H9 (cell line): Measurements from ENCODE around the gene CTAG2. TPM values are rescaled to one million over a fixed set of nuclear protein-coding genes. Genes with fewer than 3 reads are reported as not detected.
"Not testable (repeated sequence)": the region's sequence is repeated elsewhere in the genome, so short reads cannot be mapped to it uniquely, and the experiment has no call there.

Experiments used
- DNase-seq: peaks from one replicate; pipeline ENCODE4 v3.0.0-alpha.2; 2017
- H2AFZ ChIP-seq: one replicate; pipeline ENCODE4 v1.6.1; 2013; ENCODE audit warnings: mild to moderate bottlenecking, low read length, control low read depth, moderate library complexity
- H2AK5ac ChIP-seq: 2 replicates; pipeline ENCODE4 v1.6.1; 2013; ENCODE audit warnings: low read length, control low read depth, mixed read lengths; ENCODE audit not compliant: insufficient read length
- H2BK120ac ChIP-seq: one replicate; pipeline ENCODE4 v1.6.1; 2013; ENCODE audit warnings: low read depth, mild to moderate bottlenecking, low read length, control low read depth, inconsistent platforms; ENCODE audit not compliant: poor library complexity, severe bottlenecking
- H2BK12ac ChIP-seq: 2 replicates; pipeline ENCODE4 v1.6.1; 2013; ENCODE audit warnings: low read length, control low read depth, mixed read lengths, low read depth; ENCODE audit not compliant: insufficient read length
- H2BK15ac ChIP-seq: 2 replicates; pipeline ENCODE4 v1.6.1; 2013; ENCODE audit warnings: low read depth, low read length, control low read depth
- H2BK20ac ChIP-seq: one replicate; pipeline ENCODE4 v1.6.1; 2013; ENCODE audit warnings: low read depth, mild to moderate bottlenecking, low read length, control low read depth, inconsistent platforms; ENCODE audit not compliant: poor library complexity, severe bottlenecking
- H2BK5ac ChIP-seq: 2 replicates; pipeline ENCODE4 v1.6.1; 2013; ENCODE audit warnings: low read length, control low read depth, mixed read lengths; ENCODE audit not compliant: insufficient read length
- H3K14ac ChIP-seq: 2 replicates; pipeline ENCODE4 v1.6.1; 2013; ENCODE audit warnings: low read length, control low read depth; ENCODE audit not compliant: insufficient read depth
- H3K18ac ChIP-seq: 2 replicates; pipeline ENCODE4 v1.6.1; 2013; ENCODE audit warnings: low read depth, mild to moderate bottlenecking, mixed read lengths, low read length, control low read depth; ENCODE audit not compliant: insufficient read length
- H3K23ac ChIP-seq: 2 replicates; pipeline ENCODE4 v1.6.1; 2013; ENCODE audit warnings: low read length, control low read depth, mixed read lengths, low read depth; ENCODE audit not compliant: insufficient read length
- H3K23me2 ChIP-seq: 2 replicates; pipeline ENCODE4 v1.6.1; 2013; ENCODE audit warnings: low read depth, mild to moderate bottlenecking, mixed read lengths, low read length, control low read depth; ENCODE audit not compliant: insufficient read length, poor library complexity, severe bottlenecking
- H3K27ac ChIP-seq: 2 replicates; pipeline ENCODE4 v1.5.1; 2013; ENCODE audit warnings: low read length, control low read depth, mixed read lengths, low read depth; ENCODE audit not compliant: insufficient read length
- H3K27me3 ChIP-seq: 2 replicates; pipeline ENCODE4 v1.6.1; 2013; ENCODE audit warnings: low read length, control low read depth, inconsistent platforms; ENCODE audit not compliant: insufficient read depth
- H3K4ac ChIP-seq: 2 replicates; pipeline ENCODE4 v1.6.1; 2013; ENCODE audit warnings: low read depth, mild to moderate bottlenecking, control low read depth, inconsistent platforms, low read length, moderate library complexity
- H3K4me1 ChIP-seq: 2 replicates; pipeline ENCODE4 v1.6.1; 2013; ENCODE audit warnings: low read length, control low read depth, inconsistent platforms; ENCODE audit not compliant: insufficient read depth
- H3K4me2 ChIP-seq: 2 replicates; pipeline ENCODE4 v1.6.1; 2013; ENCODE audit warnings: low read length, control low read depth, mixed read lengths; ENCODE audit not compliant: insufficient read length, insufficient read depth
- H3K56ac ChIP-seq: 2 replicates; pipeline ENCODE4 v1.6.1; 2013; ENCODE audit warnings: low read depth, mild to moderate bottlenecking, mixed read lengths, low read length, control low read depth; ENCODE audit not compliant: insufficient read length
- H3K79me1 ChIP-seq: 2 replicates; pipeline ENCODE4 v1.6.1; 2013; ENCODE audit warnings: low read depth, mild to moderate bottlenecking, moderate library complexity, low read length, control low read depth, inconsistent platforms; ENCODE audit not compliant: insufficient read depth, poor library complexity, severe bottlenecking
- H3K79me2 ChIP-seq: 2 replicates; pipeline ENCODE4 v1.6.1; 2013; ENCODE audit warnings: low read length, control low read depth, inconsistent platforms; ENCODE audit not compliant: insufficient read depth
- H3K9ac ChIP-seq: 2 replicates; pipeline ENCODE4 v1.6.1; 2013; ENCODE audit warnings: low read length, control low read depth, mixed read lengths; ENCODE audit not compliant: insufficient read length; ENCODE audit errors: extremely low read depth
- H3K9me3 ChIP-seq: one replicate; pipeline ENCODE4 v1.6.1; 2013; ENCODE audit warnings: low read depth, low read length, inconsistent platforms; ENCODE audit not compliant: control insufficient read depth
- H3T11ph ChIP-seq: one replicate; pipeline ENCODE4 v1.6.1; 2013; ENCODE audit warnings: mild to moderate bottlenecking, low read length, control low read depth, inconsistent platforms
- H4K20me1 ChIP-seq: one replicate; pipeline ENCODE4 v1.6.1; 2013; ENCODE audit not compliant: control insufficient read depth, insufficient read length, insufficient read depth
- H4K5ac ChIP-seq: 2 replicates; pipeline ENCODE4 v1.6.1; 2013; ENCODE audit warnings: low read depth, mild to moderate bottlenecking, mixed read lengths, low read length, control low read depth; ENCODE audit not compliant: insufficient read length
- H4K8ac ChIP-seq: replicated peaks from 2 replicates; pipeline ENCODE4 v1.6.1; 2013; ENCODE audit warnings: low read length, control low read depth, mixed read lengths, low read depth; ENCODE audit not compliant: insufficient read length
- H4K91ac ChIP-seq: 2 replicates; pipeline ENCODE4 v1.6.1; 2013; ENCODE audit warnings: low read depth, mild to moderate bottlenecking, moderate library complexity, mixed read lengths, low read length, control low read depth; ENCODE audit not compliant: insufficient read length
- H3K27ac Mint-ChIP-seq, 3 experiments: 2 replicates in 2 of 3; 3 replicates in 1 of 3; pipeline ENCODE4 v1.8.0; 2020 to 2021; ENCODE audit warnings: mixed read lengths in 3 of 3, mild to moderate bottlenecking in 1 of 3, moderate library complexity in 1 of 3
- H3K27me3 Mint-ChIP-seq: 2 replicates; pipeline ENCODE4 v1.8.0; 2021; ENCODE audit warnings: low read depth, mild to moderate bottlenecking, moderate library complexity, mixed read lengths
- H3K36me3 Mint-ChIP-seq, 3 experiments: 2 replicates in 2 of 3; 3 replicates in 1 of 3; pipeline ENCODE4 v1.8.0; 2020 to 2021; ENCODE audit warnings: low read depth in 3 of 3, mixed read lengths in 3 of 3; ENCODE audit not compliant: insufficient read depth in 1 of 3
- H3K4me1 Mint-ChIP-seq, 2 experiments: 2 replicates each; pipeline ENCODE4 v1.8.0; 2020; ENCODE audit warnings: mixed read lengths in 2 of 2
- H3K4me3 Mint-ChIP-seq, 2 experiments: 2 replicates in 1 of 2; 3 replicates in 1 of 2; pipeline ENCODE4 v1.8.0; 2020 to 2021; ENCODE audit warnings: mild to moderate bottlenecking in 2 of 2, mixed read lengths in 2 of 2, moderate library complexity in 1 of 2
- H3K9me3 Mint-ChIP-seq, 2 experiments: 2 replicates in 1 of 2; 3 replicates in 1 of 2; pipeline ENCODE4 v1.8.0; 2020; ENCODE audit warnings: mild to moderate bottlenecking in 2 of 2, mixed read lengths in 2 of 2, moderate library complexity in 1 of 2
- CTCF ChIP-seq: fragments of 200-600 bp; sonication (generic); conservative IDR thresholded peaks from 3 replicates; pipeline ENCODE4 v1.8.0; 2021; ENCODE audit warnings: antibody characterized with exemption, mild to moderate bottlenecking
- WGBS: extraction: QIAGEN DNeasy Blood & Tissue Kit; methylation state at CpG from one replicate; pipeline ENCODE4 v1.1.7; 2013; ENCODE audit warnings: missing lambda C conversion rate, low lambda C conversion rate, mixed read lengths; ENCODE audit not compliant: insufficient read length; ENCODE audit errors: extremely low coverage; 5-methylcytosine and 5-hydroxymethylcytosine counted together
- total RNA-seq: library from RNA; stranded (reverse); gene quantifications from 2 replicates; pipeline ENCODE4 v1.2.1, GENCODE V29; 2021

Gene CTAG2
- total RNA-seq, 1 experiment from 2014 or later, result not detected

- Histone ChIP-seq H2AK5ac (no peak overlapping the region), H3K4me2 (no peak overlapping the region), H3K4me1 (no peaks in the 10 kb centered on the region), H3K14ac (no peak overlapping the region), H2BK5ac (no peak overlapping the region), H4K20me1 (no peaks in the 10 kb centered on the region), H3K4ac (no peak overlapping the region), H2BK15ac (no peak overlapping the region), H2BK20ac (no peak overlapping the region), H3K56ac (no peak overlapping the region), H3T11ph (no peak overlapping the region), H3K9ac (no peak overlapping the region), H3K27ac (no peak overlapping the region), H4K91ac (no peak overlapping the region), H2BK12ac (no peak overlapping the region), H4K5ac (no peak overlapping the region), H3K79me2 (no peaks in the 10 kb centered on the region), H3K18ac (no peak overlapping the region), H2AFZ (no peak overlapping the region), H2BK120ac (no peak overlapping the region), H3K27me3 (no peaks in the 10 kb centered on the region), H3K79me1 (no peaks in the 10 kb centered on the region), H3K23me2 (no peaks in the 10 kb centered on the region), H3K23ac (no peak overlapping the region), H3K9me3 (peaks cover 19% of the 10 kb centered on the region), H4K8ac (no peak overlapping the region)
- Mint-ChIP-seq H3K4me3 (no peak overlapping the region), H3K4me1 (peaks cover 4 to 7% of the 10 kb centered on the region in 2 experiments; a peak in 2 of 4 replicates), H3K27me3 (peaks cover 2% of the 10 kb centered on the region; the same call in 1 of the 2 replicates), H3K27ac (no peak overlapping the region), H3K9me3 (peaks cover 26 to 32% of the 10 kb centered on the region in 2 experiments), H3K36me3 (no peaks in the 10 kb centered on the region)
- no peak for DNase-seq
- no CpG with 5 or more reads among the region's 15 CpGs for WGBS
- TF ChIP-seq CTCF, result no peak
These were observed 4.4 kb downstream of the CTAG2 start for GRCh38 chrX:154648931-154649330.

- H3K27ac Mint-ChIP-seq, H3K14ac ChIP-seq, H2BK12ac ChIP-seq, DNase-seq, H2BK120ac ChIP-seq, H4K5ac ChIP-seq, H4K8ac ChIP-seq, H2AK5ac ChIP-seq, H3K4me2 ChIP-seq, H2BK15ac ChIP-seq, H3K56ac ChIP-seq, H2BK20ac ChIP-seq, H3K27me3 ChIP-seq, H3K27me3 Mint-ChIP-seq, H3K4me1 Mint-ChIP-seq, H3K79me1 ChIP-seq, H4K91ac ChIP-seq, H3K23me2 ChIP-seq, H3K27ac ChIP-seq, H3K36me3 Mint-ChIP-seq, H3T11ph ChIP-seq, H3K4me1 ChIP-seq, H3K79me2 ChIP-seq, H3K4me3 Mint-ChIP-seq, H2BK5ac ChIP-seq, H3K18ac ChIP-seq, H3K9ac ChIP-seq, H4K20me1 ChIP-seq, H3K4ac ChIP-seq, H2AFZ ChIP-seq, H3K23ac ChIP-seq: not testable (repeated sequence)
- H3K9me3 Mint-ChIP-seq, result peaks cover 20% of the 10 kb centered on the region in 2 experiments
- peaks cover 14% of the 10 kb centered on the region for H3K9me3 ChIP-seq
- no CpG with 5 or more reads among the region's 24 CpGs for WGBS
These were observed 7.5 kb downstream of the CTAG2 start for GRCh38 chrX:154645745-154646378.
